Panc1 (cell line): ENCODE results near the gene C5. TPM values are rescaled to one million over a fixed set of nuclear protein-coding genes. Genes with fewer than 3 reads are reported as not detected.

ENCODE experiments used
- ATAC-seq: fragments of 200-7000 bp; cut with Tn5 transposase; 2 replicates; pipeline ENCODE4 v1.9.1; 2020; ENCODE audit warnings: mild to moderate bottlenecking, moderate library complexity
- BruUV-seq: library from RNA; stranded (reverse); fragments of 400-500 nt; replicated peaks from 2 replicates; lab custom pipeline; 2021; lab: Mats Ljungman, UMichigan
- CTCF ChIA-PET: fragments of 300-600 bp; sonication (Branson Sonifier 250); formaldehyde crosslinking; loops from one replicate; lab custom pipeline; 2022; ENCODE audit warnings: antibody characterized with exemption; lab: Charles Lee
- POLR2A ChIA-PET: fragments of 300-600 bp; sonication (Branson Sonifier 250); formaldehyde crosslinking; loops from one replicate; lab custom pipeline; 2022; ENCODE audit warnings: antibody characterized with exemption; lab: Charles Lee
- DNase-seq: peaks from one replicate; pipeline ENCODE4 v3.0.0-alpha.2; 2010; ENCODE audit warnings: low read depth, low spot score
- H3K27ac ChIP-seq: 2 replicates; pipeline ENCODE4 v1.5.1; 2011; ENCODE audit warnings: mild to moderate bottlenecking, low read length, inconsistent platforms
- H3K27me3 ChIP-seq: fragments of 200-500 bp; sonication (Bioruptor generic); 2 replicates; pipeline ENCODE4 v1.6.0; 2014; ENCODE audit warnings: low read length, inconsistent platforms; ENCODE audit not compliant: control insufficient read depth, insufficient read depth
- H3K36me3 ChIP-seq: fragments of 200-500 bp; sonication (Bioruptor generic); 2 replicates; pipeline ENCODE4 v1.5.1; 2014; ENCODE audit warnings: inconsistent platforms, mild to moderate bottlenecking, low read length, moderate library complexity; ENCODE audit not compliant: control insufficient read depth, insufficient read depth
- H3K4me1 ChIP-seq: 2 replicates; pipeline ENCODE4 v1.5.1; 2011; ENCODE audit warnings: inconsistent platforms, mild to moderate bottlenecking, low read length, moderate library complexity; ENCODE audit not compliant: control insufficient read depth, insufficient read depth
- H3K4me3 ChIP-seq, 2 experiments: 2 replicates each; pipeline ENCODE4 v1.5.1; 2011 to 2012; ENCODE audit warnings: low read depth in 2 of 2, low read length in 2 of 2, mild to moderate bottlenecking in 2 of 2, inconsistent platforms in 1 of 2, moderate library complexity in 1 of 2
- H3K9me3 ChIP-seq: fragments of 200-500 bp; sonication (Bioruptor generic); 2 replicates; pipeline ENCODE4 v1.5.1; 2014; ENCODE audit warnings: low read depth, mild to moderate bottlenecking, inconsistent platforms, low read length, moderate library complexity; ENCODE audit not compliant: control insufficient read depth, insufficient read depth
- CTCF ChIP-seq: fragments of 450-650 bp; IDR thresholded peaks from 2 replicates; pipeline ENCODE4 v1.5.1; 2017; ENCODE audit warnings: mild to moderate bottlenecking
- POLR2AphosphoS5 ChIP-seq: IDR thresholded peaks from 2 replicates; pipeline ENCODE4 v1.6.1; 2012; ENCODE audit warnings: mild to moderate bottlenecking, low read depth, low read length, moderate library complexity
- REST ChIP-seq, 2 experiments: IDR thresholded peaks; 2 replicates each; pipeline ENCODE4 v1.6.1; 2011 to 2012; ENCODE audit warnings: low read depth in 2 of 2, control low read depth in 1 of 2, low read length in 1 of 2, mild to moderate bottlenecking in 1 of 2, moderate library complexity in 1 of 2; ENCODE audit not compliant: insufficient read depth in 1 of 2
- SIN3A ChIP-seq: IDR thresholded peaks from 2 replicates; pipeline ENCODE4 v1.6.1; 2012; ENCODE audit warnings: low read depth, mild to moderate bottlenecking, low read length, moderate library complexity, borderline replicate concordance; ENCODE audit not compliant: insufficient read depth
- TCF7L2 ChIP-seq: IDR thresholded peaks from 2 replicates; pipeline ENCODE4 v1.6.1; 2011; ENCODE audit warnings: mild to moderate bottlenecking, low read depth, low read length, inconsistent platforms
- in situ Hi-C: cut with HindIII; loops from 2 replicates; pipeline ENCODE4 v1.10.0; 2016; ENCODE audit warnings: low sequenced_read_pairs, low pct_unique_long_range_greater_than_20kb
- intact Hi-C: fragments of 100-400 bp; cut with micrococcal nuclease; formaldehyde crosslinking; loops from one replicate; pipeline ENCODE4 v1.10.0; 2022; ENCODE audit not compliant: unreplicated experiment
- total RNA-seq: library from RNA; stranded (reverse); gene quantifications from one replicate; pipeline ENCODE4 v1.2.1, GENCODE V29; 2021; ENCODE audit not compliant: unreplicated experiment

The C5 gene
- total RNA-seq, 1 experiment from 2014 or later = 1.6 TPM

- H3K4me3 ChIP-seq = no peak overlapping the region
- BruUV-seq = no TSS peak
- ATAC-seq = no peak
- H3K27me3 ChIP-seq = no peaks in the 10 kb centered on the region
- in situ Hi-C loops = no loop called here
- H3K4me1 ChIP-seq = no peaks in the 10 kb centered on the region
- DNase-seq = no peak
- no peaks in the 10 kb centered on the region for H3K9me3 ChIP-seq
- H3K27ac ChIP-seq = no peak overlapping the region
- ChIA-PET POLR2A (no interaction called here), CTCF (no interaction called here)
- TF ChIP-seq REST (IDR thresholded peaks at IDR 0.05; ENCODE audit: insufficient read depth in 1 of 2, low read depth in 2 of 2, low read length in 1 of 2) = no peak
- TF ChIP-seq SIN3A = no peak
- TF ChIP-seq CTCF = no peak
- no peak for TF ChIP-seq TCF7L2
- no peak for TF ChIP-seq POLR2AphosphoS5
- H3K36me3 ChIP-seq = no peaks in the 10 kb centered on the region; the same call in 1 of the 2 replicates
- intact Hi-C loops = no loop called here
These were observed 3.5 kb upstream of the C5 start for GRCh38 chr9:121053544-121053943.

GRCh38 chr9:121048618-121049017 lies 1.5 kb downstream of the C5 start:
- ChIA-PET POLR2A (no interaction called here), CTCF (no interaction called here)
- no peaks in the 10 kb centered on the region for H3K27me3 ChIP-seq
- intact Hi-C loops = no loop called here
- no peaks in the 10 kb centered on the region for H3K9me3 ChIP-seq
- BruUV-seq = no TSS peak
- no peak for ATAC-seq
- TF ChIP-seq SIN3A = no peak
- no peak for TF ChIP-seq REST (IDR thresholded peaks at IDR 0.05; ENCODE audit: insufficient read depth in 1 of 2, low read depth in 2 of 2, low read length in 1 of 2)
- H3K4me1 ChIP-seq = no peaks in the 10 kb centered on the region
- no peak for DNase-seq
- no peaks in the 10 kb centered on the region for H3K36me3 ChIP-seq
- H3K4me3 ChIP-seq = no peak overlapping the region
- in situ Hi-C loops = no loop called here
- no peak overlapping the region for H3K27ac ChIP-seq
